B cell (primary cell): ENCODE measurements around the gene HMX3. TPM values are rescaled to one million over a fixed set of nuclear protein-coding genes. Genes with fewer than 3 reads are reported as not detected.

ENCODE experiments used
- ATAC-seq: fragments of 200-7000 bp; cut with Tn5 transposase; one replicate; pipeline ENCODE4 v1.10.0; 2021; ENCODE audit warnings: low read depth, mild to moderate bottlenecking, moderate number of reproducible peaks, moderate library complexity
- CTCF ChIA-PET: fragments of 350-600 bp; sonication (Branson Sonifier 250); formaldehyde crosslinking; loops from one replicate; lab custom pipeline; 2021; ENCODE audit warnings: antibody characterized with exemption, inconsistent platforms; lab: Charles Lee
- POLR2A ChIA-PET: fragments of 350-600 bp; sonication (Branson Sonifier 250); formaldehyde crosslinking; loops from one replicate; lab custom pipeline; 2021; ENCODE audit warnings: antibody characterized with exemption; lab: Charles Lee
- DNase-seq: peaks from one replicate; pipeline ENCODE4 v3.0.0; 2013
- H2AFZ ChIP-seq: 2 replicates; pipeline ENCODE4 v1.6.1; 2012; ENCODE audit warnings: mild to moderate bottlenecking, low read depth, low read length; ENCODE audit not compliant: insufficient read depth, poor library complexity, severe bottlenecking
- H3K27ac ChIP-seq, 2 donors: 1 replicate in 1 of 2; 2 replicates in 1 of 2; pipeline ENCODE4 v1.5.1; 2012 to 2013; ENCODE audit warnings: low read length in 2 of 2, mild to moderate bottlenecking in 2 of 2, moderate library complexity in 1 of 2
- H3K27me3 ChIP-seq, 4 experiments: fragments of 200-600 bp in 1 of 4; sonication (generic) in 1 of 4; replicated peaks in 1 of 4; 1 replicate in 2 of 4; 2 replicates in 2 of 4; pipeline versions ENCODE4 v1.6.1 to v1.7.0; 2013 to 2016; ENCODE audit warnings: low read length in 3 of 4, mild to moderate bottlenecking in 2 of 4, mixed read lengths in 1 of 4, moderate library complexity in 1 of 4; ENCODE audit not compliant: insufficient read depth in 4 of 4, control insufficient read depth in 3 of 4; ENCODE audit errors: control extremely low read depth in 1 of 4
- H3K36me3 ChIP-seq, 2 experiments: replicated peaks in 1 of 2; 1 replicate in 1 of 2; 2 replicates in 1 of 2; pipeline versions ENCODE4 v1.6.1 to v1.7.1; 2013; ENCODE audit warnings: low read length in 1 of 2; ENCODE audit not compliant: insufficient read depth in 2 of 2, control insufficient read depth in 1 of 2; ENCODE audit errors: control extremely low read depth in 1 of 2, extremely low read depth in 1 of 2
- H3K4me1 ChIP-seq, 2 donors: fragments of 200-600 bp in 1 of 2; sonication (generic) in 1 of 2; 1 replicate in 1 of 2; 2 replicates in 1 of 2; pipeline versions ENCODE4 v1.5.1 to v1.6.1; 2013 to 2017; ENCODE audit warnings: low read length in 2 of 2; ENCODE audit not compliant: control insufficient read depth in 2 of 2, insufficient read depth in 2 of 2
- H3K4me2 ChIP-seq: replicated peaks from 2 replicates; pipeline ENCODE3; 2012; ENCODE audit warnings: mild to moderate bottlenecking, low read depth, low read length; ENCODE audit not compliant: poor library complexity, severe bottlenecking
- H3K4me3 ChIP-seq, 5 experiments: fragments of 200-600 bp in 1 of 5; sonication (generic) in 1 of 5; 1 replicate in 3 of 5; 2 replicates in 2 of 5; pipeline versions ENCODE4 v1.5.1 to v1.7.0; 2011 to 2016; ENCODE audit warnings: low read length in 4 of 5, mild to moderate bottlenecking in 4 of 5, low read depth in 2 of 5, control low read depth in 1 of 5, moderate library complexity in 1 of 5; ENCODE audit not compliant: insufficient read depth in 1 of 5; ENCODE audit errors: control extremely low read depth in 1 of 5, extremely low read depth in 1 of 5
- H3K79me2 ChIP-seq: fragments of 200-600 bp; sonication (generic); one replicate; pipeline ENCODE4 v1.6.0; 2016; ENCODE audit warnings: low read length; ENCODE audit not compliant: control insufficient read depth, insufficient read depth
- H3K9ac ChIP-seq: fragments of 200-600 bp; sonication (generic); 2 replicates; pipeline ENCODE4 v1.6.1; 2017; ENCODE audit warnings: mild to moderate bottlenecking, low read length, moderate library complexity
- H3K9me3 ChIP-seq, 3 donors: one replicate each; pipeline versions ENCODE4 v1.6.1 to v1.7.1; 2013; ENCODE audit warnings: low read length in 2 of 3; ENCODE audit not compliant: control insufficient read depth in 2 of 3, insufficient read depth in 1 of 3; ENCODE audit errors: control extremely low read depth in 1 of 3
- H4K20me1 ChIP-seq: 2 replicates; pipeline ENCODE4 v1.6.0; 2012; ENCODE audit warnings: mild to moderate bottlenecking, low read length; ENCODE audit not compliant: insufficient read depth, control insufficient read depth, poor library complexity, severe bottlenecking
- H3K27ac Mint-ChIP-seq: one replicate; pipeline ENCODE4 v1.8.0; 2021; ENCODE audit warnings: mixed read lengths
- H3K27me3 Mint-ChIP-seq: one replicate; pipeline ENCODE4 v1.8.0; 2021; ENCODE audit warnings: mixed read lengths
- H3K4me1 Mint-ChIP-seq: one replicate; pipeline ENCODE4 v1.8.0; 2021; ENCODE audit warnings: mixed read lengths
- H3K4me3 Mint-ChIP-seq: one replicate; pipeline ENCODE4 v1.8.0; 2021; ENCODE audit warnings: mixed read lengths
- H3K9me3 Mint-ChIP-seq: one replicate; pipeline ENCODE4 v1.8.0; 2022; ENCODE audit warnings: mixed read lengths; ENCODE audit not compliant: insufficient read depth
- CTCF ChIP-seq: fragments of 200-600 bp; IDR thresholded peaks from one replicate; pipeline ENCODE4 v1.8.0; 2022; ENCODE audit warnings: antibody characterized with exemption, mild to moderate bottlenecking
- EZH2 ChIP-seq: IDR thresholded peaks from 2 replicates; pipeline ENCODE4 v1.6.1; 2012; ENCODE audit warnings: borderline replicate concordance, low read depth, mild to moderate bottlenecking, moderate library complexity, low read length; ENCODE audit not compliant: insufficient read depth, poor library complexity, severe bottlenecking
- WGBS: methylation state at CpG from one replicate; pipeline ENCODE4 v1.1.5; 2013; ENCODE audit warnings: missing lambda C conversion rate; ENCODE audit not compliant: insufficient coverage; 5-methylcytosine and 5-hydroxymethylcytosine counted together
- intact Hi-C: fragments of 100-400 bp; cut with micrococcal nuclease; formaldehyde crosslinking; loops from one replicate; pipeline ENCODE4 v1.10.0; 2022
- polyA plus RNA-seq: library from polyadenylated mRNA; depleted of rRNA; stranded (reverse); fragments of >200 nt; gene quantifications from 2 replicates; pipeline ENCODE4 v1.2.3, GENCODE V29; 2012
- total RNA-seq, 2 donors: library from RNA; stranded (reverse); fragments of 120-200 nt in 1 of 2; gene quantifications; 1 replicate in 1 of 2; 2 replicates in 1 of 2; pipeline versions ENCODE4 v1.2.3 to v1.2.4, GENCODE V29; 2013 to 2022

Gene HMX3
- total and polyA plus RNA-seq, 2 donors (not counting 1 experiment from before 2014, with no cell fraction given) = not detected

- CTCF ChIA-PET = no interaction called here
- intact Hi-C loops = no loop called here
- H3K27ac ChIP-seq = no peak overlapping the region
- peak overlapping the region; percentile 87 for H3K27ac Mint-ChIP-seq
- peak overlapping the region in 1 of 5 experiments; percentile 8 for H3K4me3 ChIP-seq
- WGBS = 8% methylated on average over 82 of the region's 83 CpGs
- no peaks in the 10 kb centered on the region for H3K36me3 ChIP-seq
- DNase-seq (peak; percentile 66), ATAC-seq (no peak)
- peaks cover 58 to 84% of the 10 kb centered on the region in 2 donors for H3K4me1 ChIP-seq
- H4K20me1 ChIP-seq = no peaks in the 10 kb centered on the region
- peaks cover 39% of the 10 kb centered on the region for H3K4me1 Mint-ChIP-seq
- H3K27me3 Mint-ChIP-seq = peaks cover 64% of the 10 kb centered on the region
- H3K4me2 ChIP-seq = peak overlapping the region; percentile 83
- POLR2A ChIA-PET = interaction anchor here (0.5 kb wide), 1 partner anchor 16 kb away, joined by 4 read pairs; no protein-coding TSS in a partner anchor
- H3K4me3 Mint-ChIP-seq = peak overlapping the region; percentile 83
- no peaks in the 10 kb centered on the region for H3K9me3 Mint-ChIP-seq
- peak overlapping the region; percentile 21 for H3K9ac ChIP-seq
- peaks cover 7 to 80% (median 32%) of the 10 kb centered on the region in 3 donors for H3K9me3 ChIP-seq
- peak; percentile 34 for TF ChIP-seq EZH2
- no peak for TF ChIP-seq CTCF
- peaks cover 6 to 98% (median 74%) of the 10 kb centered on the region in 4 experiments for H3K27me3 ChIP-seq
- H3K79me2 ChIP-seq = no peaks in the 10 kb centered on the region
- H2AFZ ChIP-seq = peak overlapping the region; percentile 32
Observed at GRCh38 chr10:123136806-123137642, 1.3 kb downstream of the HMX3 start.

GRCh38 chr10:123139165-123139520 is 3.4 kb downstream of the HMX3 start:
- H4K20me1 ChIP-seq = no peaks in the 10 kb centered on the region
- 0% methylated on average over 1 of the region's 7 CpGs for WGBS

More at GRCh38 chr10:123139165-123139520, 3.4 kb downstream of the HMX3 start:
- no peak overlapping the region for H2AFZ ChIP-seq
- H3K4me2 ChIP-seq = no peak overlapping the region
- Mint-ChIP-seq H3K27ac (peak overlapping the region; percentile 50), H3K4me3 (no peak overlapping the region), H3K9me3 (no peaks in the 10 kb centered on the region), H3K4me1 (peaks cover 24% of the 10 kb centered on the region), H3K27me3 (peaks cover 62% of the 10 kb centered on the region)
- intact Hi-C loops = no loop called here
- CTCF ChIA-PET = interaction anchor here (1.0 to 1.3 kb wide), 2 partner anchors 11 to 13 kb away, joined by 3 read pairs; no protein-coding TSS in a partner anchor
- no peaks in the 10 kb centered on the region for H3K79me2 ChIP-seq
- H3K4me3 ChIP-seq = no peak overlapping the region
- DNase-seq = no peak
- POLR2A ChIA-PET = no interaction called here
- no peaks in the 10 kb centered on the region for H3K36me3 ChIP-seq
- H3K4me1 ChIP-seq = peaks cover 51 to 81% of the 10 kb centered on the region in 2 donors
- H3K27me3 ChIP-seq = peaks cover 6 to 98% (median 77%) of the 10 kb centered on the region in 4 experiments
- TF ChIP-seq CTCF = no peak
- TF ChIP-seq EZH2 = no peak
- peaks cover 7 to 80% (median 35%) of the 10 kb centered on the region in 3 donors for H3K9me3 ChIP-seq
- H3K9ac ChIP-seq = no peak overlapping the region
- H3K27ac ChIP-seq = no peak overlapping the region
- ATAC-seq = no peak
